Activated naive CD4-positive, alpha-beta T cell treated with anti-CD3 and anti-CD28 coated beads for 36 hours (primary cell): ENCODE data around the gene HMCES. TPM values are rescaled to one million over a fixed set of nuclear protein-coding genes. Genes with fewer than 3 reads are reported as not detected.
"Not testable (repeated sequence)": the region's sequence is repeated elsewhere in the genome, so short reads cannot be mapped to it uniquely, and the experiment has no call there.

ENCODE experiments used
- CTCF ChIA-PET: fragments of 350-600 bp; sonication (Branson Sonifier 250); formaldehyde crosslinking; loops from one replicate; lab custom pipeline; 2021; ENCODE audit warnings: antibody characterized with exemption; lab: Charles Lee
- DNase-seq: peaks from one replicate; pipeline ENCODE4 v3.0.0-alpha.2; 2020
- H3K27ac Mint-ChIP-seq: one replicate; pipeline ENCODE4 v1.8.0; 2021; ENCODE audit warnings: mild to moderate bottlenecking, mixed read lengths
- H3K27me3 Mint-ChIP-seq: one replicate; pipeline ENCODE4 v1.8.0; 2021; ENCODE audit warnings: low read depth, mixed read lengths
- H3K36me3 Mint-ChIP-seq: one replicate; pipeline ENCODE4 v1.8.0; 2021; ENCODE audit warnings: low read depth, mixed read lengths
- H3K4me1 Mint-ChIP-seq: one replicate; pipeline ENCODE4 v1.8.0; 2021; ENCODE audit warnings: low read depth, mixed read lengths
- H3K4me3 Mint-ChIP-seq: one replicate; pipeline ENCODE4 v1.8.0; 2021; ENCODE audit warnings: mild to moderate bottlenecking, moderate library complexity, mixed read lengths
- H3K9me3 Mint-ChIP-seq: one replicate; pipeline ENCODE4 v1.8.0; 2021; ENCODE audit warnings: mixed read lengths
- intact Hi-C: fragments of 100-400 bp; cut with micrococcal nuclease; formaldehyde crosslinking; loops from one replicate; pipeline ENCODE4 v1.15.1; 2023
- total RNA-seq, 2 experiments: library from RNA; stranded (reverse); gene quantifications; one replicate each; pipeline ENCODE4 v1.2.3, GENCODE V29; 2021

The HMCES gene
- total RNA-seq, 2 experiments from 2014 or later: 35.0 to 35.8 TPM

- no peaks in the 10 kb centered on the region for H3K27me3 Mint-ChIP-seq
- no peak for DNase-seq
- CTCF ChIA-PET: interaction anchor here (0.5 to 1.1 kb wide), 3 partner anchors 13 to 16 kb away, joined by 3 to 4 read pairs (median 3); no protein-coding TSS in a partner anchor
- intact Hi-C loops: no loop called here
- H3K9me3 Mint-ChIP-seq: no peaks in the 10 kb centered on the region
- H3K4me1 Mint-ChIP-seq: peaks cover 4% of the 10 kb centered on the region
- no peak overlapping the region for H3K4me3 Mint-ChIP-seq
- peaks cover 24% of the 10 kb centered on the region for H3K36me3 Mint-ChIP-seq
- no peak overlapping the region for H3K27ac Mint-ChIP-seq
Measured at GRCh38 chr3:129260606-129261005, 18.1 kb upstream of the HMCES start.

GRCh38 chr3:129261894-129262293, 16.8 kb upstream of the HMCES start:
- Mint-ChIP-seq H3K4me3 (no peak overlapping the region), H3K9me3 (no peaks in the 10 kb centered on the region), H3K27me3 (no peaks in the 10 kb centered on the region), H3K27ac (no peak overlapping the region), H3K4me1 (peaks cover 4% of the 10 kb centered on the region), H3K36me3 (peaks cover 31% of the 10 kb centered on the region)
- no peak for DNase-seq
- CTCF ChIA-PET: no interaction called here
- intact Hi-C loops: no loop called here

GRCh38 chr3:129263161-129263910, 15.3 kb upstream of the HMCES start:
- peaks cover 38% of the 10 kb centered on the region for H3K36me3 Mint-ChIP-seq
- no peak overlapping the region for H3K4me3 Mint-ChIP-seq
- H3K9me3 Mint-ChIP-seq: no peaks in the 10 kb centered on the region
- intact Hi-C loops: no loop called here
- CTCF ChIA-PET: interaction anchor here (0.5 to 0.8 kb wide), 3 partner anchors 13 to 583 kb away, joined by 3 to 5 read pairs (median 4); no protein-coding TSS in a partner anchor
- DNase-seq: no peak
- H3K4me1 Mint-ChIP-seq: peaks cover 4% of the 10 kb centered on the region
- no peaks in the 10 kb centered on the region for H3K27me3 Mint-ChIP-seq
- peak overlapping the region; percentile 46 for H3K27ac Mint-ChIP-seq

- H3K4me1 Mint-ChIP-seq, H3K27ac Mint-ChIP-seq: not testable (repeated sequence)
- CTCF ChIA-PET: interaction anchor here (0.7 to 1.5 kb wide), 2 partner anchors 19 to 212 kb away, joined by 3 to 4 read pairs; no protein-coding TSS in a partner anchor
Measured at GRCh38 chr3:129264994-129265393, 13.7 kb upstream of the HMCES start.

GRCh38 chr3:129266651-129267050, 12.0 kb upstream of the HMCES start:
- DNase-seq: no peak
- CTCF ChIA-PET: interaction anchor here (0.9 to 1.5 kb wide), 2 partner anchors 9 to 21 kb away, joined by 3 read pairs; no protein-coding TSS in a partner anchor

More at GRCh38 chr3:129264994-129265393, 13.7 kb upstream of the HMCES start:
- DNase-seq, H3K4me3 Mint-ChIP-seq, H3K9me3 Mint-ChIP-seq, intact Hi-C loops, H3K27me3 Mint-ChIP-seq: not testable (repeated sequence)
- H3K36me3 Mint-ChIP-seq: peaks cover 44% of the 10 kb centered on the region

GRCh38 chr3:129268396-129268795, 10.3 kb upstream of the HMCES start:
- CTCF ChIA-PET: no interaction called here
- Mint-ChIP-seq H3K4me1 (no peaks in the 10 kb centered on the region), H3K4me3 (no peak overlapping the region), H3K27ac (no peak overlapping the region), H3K9me3 (no peaks in the 10 kb centered on the region), H3K36me3 (peaks cover 42% of the 10 kb centered on the region), H3K27me3 (no peaks in the 10 kb centered on the region)
- intact Hi-C loops: no loop called here
- no peak for DNase-seq

More at GRCh38 chr3:129266651-129267050, 12.0 kb upstream of the HMCES start:
- no peak overlapping the region for H3K4me3 Mint-ChIP-seq
- H3K4me1 Mint-ChIP-seq: peaks cover 4% of the 10 kb centered on the region
- no peak overlapping the region for H3K27ac Mint-ChIP-seq
- H3K27me3 Mint-ChIP-seq: no peaks in the 10 kb centered on the region
- intact Hi-C loops: no loop called here
- no peaks in the 10 kb centered on the region for H3K9me3 Mint-ChIP-seq
- H3K36me3 Mint-ChIP-seq: peaks cover 45% of the 10 kb centered on the region

GRCh38 chr3:129271674-129272073, 7.0 kb upstream of the HMCES start:
- Mint-ChIP-seq H3K27me3 (no peaks in the 10 kb centered on the region), H3K4me1 (peaks cover 6% of the 10 kb centered on the region), H3K27ac (no peak overlapping the region), H3K36me3 (peaks cover 38% of the 10 kb centered on the region), H3K9me3 (no peaks in the 10 kb centered on the region), H3K4me3 (no peak overlapping the region)
- no peak for DNase-seq
- CTCF ChIA-PET: no interaction called here
- intact Hi-C loops: no loop called here

- peaks cover 28% of the 10 kb centered on the region for H3K4me1 Mint-ChIP-seq
- H3K27me3 Mint-ChIP-seq: no peaks in the 10 kb centered on the region
- peak; percentile 61 for DNase-seq
- no peaks in the 10 kb centered on the region for H3K9me3 Mint-ChIP-seq
- H3K36me3 Mint-ChIP-seq: peaks cover 30% of the 10 kb centered on the region
- CTCF ChIA-PET: interaction anchor here (0.7 kb wide), 1 partner anchor 16 kb away, joined by 3 read pairs; no protein-coding TSS in a partner anchor
- intact Hi-C loops: loop anchor here (5.0 kb wide), 1 partner anchor 474 kb away; no protein-coding TSS in a partner anchor
- peak overlapping the region; percentile 60 for H3K27ac Mint-ChIP-seq
- no peak overlapping the region for H3K4me3 Mint-ChIP-seq
Measured at GRCh38 chr3:129276385-129276784, 2.3 kb upstream of the HMCES start.

- peaks cover 42% of the 10 kb centered on the region for H3K4me1 Mint-ChIP-seq
Measured at GRCh38 chr3:129277829-129278271, 820 bp upstream of the HMCES start.

GRCh38 chr3:129278966-129279906, 566 bp downstream of the HMCES start:
- no peaks in the 10 kb centered on the region for H3K9me3 Mint-ChIP-seq
- H3K4me1 Mint-ChIP-seq: peaks cover 53% of the 10 kb centered on the region

More at GRCh38 chr3:129277829-129278271, 820 bp upstream of the HMCES start:
- peak overlapping the region; percentile 80 for H3K4me3 Mint-ChIP-seq
- no peaks in the 10 kb centered on the region for H3K9me3 Mint-ChIP-seq
- DNase-seq: no peak
- H3K27ac Mint-ChIP-seq: peak overlapping the region; percentile 90
- no peaks in the 10 kb centered on the region for H3K27me3 Mint-ChIP-seq
- CTCF ChIA-PET: no interaction called here
- H3K36me3 Mint-ChIP-seq: peaks cover 28% of the 10 kb centered on the region
- intact Hi-C loops: loop anchor here (1.0 to 5.0 kb wide), 8 partner anchors 29 to 552 kb away; partner anchors contain the start of genes CNBP, COPG1, IFT122 and RAB7A

GRCh38 chr3:129280183-129280582, 1.5 kb downstream of the HMCES start:
- intact Hi-C loops: no loop called here
- H3K36me3 Mint-ChIP-seq: peaks cover 37% of the 10 kb centered on the region
- no peaks in the 10 kb centered on the region for H3K27me3 Mint-ChIP-seq
- H3K9me3 Mint-ChIP-seq: no peaks in the 10 kb centered on the region
- H3K27ac Mint-ChIP-seq: no peak overlapping the region
- peak overlapping the region; percentile 87 for H3K4me3 Mint-ChIP-seq
- DNase-seq: no peak
- CTCF ChIA-PET: interaction anchor here (2.6 kb wide), 1 partner anchor 36 kb away, joined by 11 read pairs; a partner anchor contains a TSS
- H3K4me1 Mint-ChIP-seq: peaks cover 57% of the 10 kb centered on the region

More at GRCh38 chr3:129278966-129279906, 566 bp downstream of the HMCES start:
- H3K4me3 Mint-ChIP-seq: peak overlapping the region; percentile 87
- CTCF ChIA-PET: interaction anchor here (1.3 to 2.6 kb wide), 2 partner anchors 23 to 37 kb away, joined by 3 to 11 read pairs; a partner anchor contains a TSS
- intact Hi-C loops: loop anchor here (1.0 to 5.0 kb wide), 8 partner anchors 30 to 553 kb away; partner anchors contain the start of genes CNBP, COPG1, IFT122 and RAB7A
- H3K36me3 Mint-ChIP-seq: peaks cover 31% of the 10 kb centered on the region
- peak overlapping the region; percentile 90 for H3K27ac Mint-ChIP-seq
- peak; percentile 75 for DNase-seq
- no peaks in the 10 kb centered on the region for H3K27me3 Mint-ChIP-seq
